Neural progenitor cell (in vitro differentiated cells): ENCODE data around the gene PRPSAP1. TPM values are rescaled to one million over a fixed set of nuclear protein-coding genes. Genes with fewer than 3 reads are reported as not detected.

Experiments used
- DNase-seq: peaks from one replicate; pipeline ENCODE4 v3.0.0-alpha.2; 2016; ENCODE audit warnings: low spot score
- H2AFZ ChIP-seq: fragments of 200-600 bp; sonication (generic); replicated peaks from 2 replicates; pipeline ENCODE4 v1.6.1; 2016; ENCODE audit warnings: antibody characterized with exemption
- H3F3A ChIP-seq: fragments of 200-600 bp; sonication (generic); 2 replicates; pipeline ENCODE4 v1.6.1; 2016; ENCODE audit warnings: antibody characterized with exemption, low read depth
- H3K27ac ChIP-seq: fragments of 200-600 bp; sonication (generic); 2 replicates; pipeline ENCODE4 v1.5.1; 2016; ENCODE audit warnings: mild to moderate bottlenecking
- H3K27me3 ChIP-seq: fragments of 200-600 bp; sonication (generic); 2 replicates; pipeline ENCODE4 v1.6.1; 2016; ENCODE audit warnings: mild to moderate bottlenecking, moderate library complexity
- H3K36me3 ChIP-seq: fragments of 200-600 bp; sonication (generic); 2 replicates; pipeline ENCODE4 v1.5.1; 2016
- H3K4me1 ChIP-seq: fragments of 200-600 bp; sonication (generic); 2 replicates; pipeline ENCODE4 v1.6.1; 2016; ENCODE audit warnings: mixed run types
- H3K4me2 ChIP-seq: fragments of 200-600 bp; sonication (generic); 2 replicates; pipeline ENCODE4 v1.6.1; 2016
- H3K4me3 ChIP-seq: fragments of 200-600 bp; sonication (generic); 2 replicates; pipeline ENCODE4 v1.5.1; 2016
- H3K79me2 ChIP-seq: fragments of 200-600 bp; sonication (generic); 2 replicates; pipeline ENCODE4 v1.6.1; 2016; ENCODE audit warnings: low read depth
- H3K9ac ChIP-seq: fragments of 200-600 bp; sonication (generic); 2 replicates; pipeline ENCODE4 v1.6.1; 2016
- H3K9me3 ChIP-seq: fragments of 200-600 bp; sonication (generic); 2 replicates; pipeline ENCODE4 v1.5.1; 2016; ENCODE audit warnings: low read depth
- H4K20me1 ChIP-seq: fragments of 200-600 bp; sonication (generic); 2 replicates; pipeline ENCODE4 v1.6.1; 2016; ENCODE audit warnings: low read depth
- H3K27ac Mint-ChIP-seq: 3 replicates; pipeline ENCODE4 v1.8.0; 2021; ENCODE audit warnings: mixed read lengths
- H3K27me3 Mint-ChIP-seq: 2 replicates; pipeline ENCODE4 v1.8.0; 2022; ENCODE audit warnings: low read depth, mild to moderate bottlenecking, inconsistent platforms, moderate library complexity, mixed read lengths; ENCODE audit not compliant: insufficient read depth
- H3K36me3 Mint-ChIP-seq: 3 replicates; pipeline ENCODE4 v1.8.0; 2021; ENCODE audit warnings: mixed read lengths
- H3K4me1 Mint-ChIP-seq: 3 replicates; pipeline ENCODE4 v1.8.0; 2021; ENCODE audit warnings: mixed read lengths
- H3K4me3 Mint-ChIP-seq: 3 replicates; pipeline ENCODE4 v1.8.0; 2021; ENCODE audit warnings: mild to moderate bottlenecking, moderate library complexity, mixed read lengths
- H3K9me3 Mint-ChIP-seq: 3 replicates; pipeline ENCODE4 v1.8.0; 2020; ENCODE audit warnings: mixed read lengths
- CTCF ChIP-seq: fragments of 200-600 bp; sonication (generic); IDR thresholded peaks from 2 replicates; pipeline ENCODE4 v1.5.1; 2017; ENCODE audit warnings: antibody characterized with exemption, mild to moderate bottlenecking
- EZH2 ChIP-seq: fragments of 200-600 bp; sonication (generic); IDR thresholded peaks from 2 replicates; pipeline ENCODE4 v1.6.1; 2017; ENCODE audit warnings: antibody characterized with exemption, mild to moderate bottlenecking, moderate library complexity
- EZH2phosphoT487 ChIP-seq: fragments of 200-600 bp; sonication (generic); IDR thresholded peaks from 2 replicates; pipeline ENCODE4 v1.6.1; 2017; ENCODE audit warnings: antibody characterized with exemption
- total RNA-seq: library from RNA; depleted of rRNA; stranded (reverse); fragments of >200 nt; gene quantifications from 2 replicates; pipeline ENCODE4 v1.2.3, GENCODE V29; 2015; ENCODE audit warnings: low replicate concordance

The PRPSAP1 gene
- total RNA-seq, 1 donor from 2014 or later: 89.7 TPM

GRCh38 chr17:76356803-76357456 lies 3.2 kb upstream of the PRPSAP1 start:
- Histone ChIP-seq H3K79me2 (peaks cover 13% of the 10 kb centered on the region), H3K9ac (no peak overlapping the region), H3F3A (peaks cover 11% of the 10 kb centered on the region), H3K9me3 (no peaks in the 10 kb centered on the region), H3K4me1 (peaks cover 7% of the 10 kb centered on the region), H3K27me3 (peaks cover 5% of the 10 kb centered on the region), H3K27ac (no peak overlapping the region), H4K20me1 (no peaks in the 10 kb centered on the region), H3K4me2 (no peak overlapping the region), H3K4me3 (no peak overlapping the region), H3K36me3 (no peaks in the 10 kb centered on the region), H2AFZ (no peak overlapping the region)
- Mint-ChIP-seq H3K4me3 (peak overlapping the region; percentile 50), H3K27me3 (peaks cover 6% of the 10 kb centered on the region), H3K27ac (no peak overlapping the region), H3K9me3 (no peaks in the 10 kb centered on the region), H3K4me1 (peaks cover 41% of the 10 kb centered on the region), H3K36me3 (peaks cover 2% of the 10 kb centered on the region)
- no peak for TF ChIP-seq EZH2
- no peak for TF ChIP-seq CTCF
- TF ChIP-seq EZH2phosphoT487: no peak
- DNase-seq: no peak

- Mint-ChIP-seq H3K36me3 (peaks cover 7% of the 10 kb centered on the region), H3K4me3 (peak overlapping the region; percentile 96), H3K27ac (peak overlapping the region; percentile 53), H3K27me3 (peaks cover 6% of the 10 kb centered on the region), H3K9me3 (no peaks in the 10 kb centered on the region), H3K4me1 (peaks cover 33% of the 10 kb centered on the region)
- Histone ChIP-seq H3K27ac (no peak overlapping the region), H3K9me3 (no peaks in the 10 kb centered on the region), H3K36me3 (no peaks in the 10 kb centered on the region), H3K27me3 (peaks cover 5% of the 10 kb centered on the region), H3K4me2 (peak overlapping the region; percentile 96), H3K79me2 (peaks cover 34% of the 10 kb centered on the region), H3K4me1 (peaks cover 3% of the 10 kb centered on the region), H2AFZ (peak overlapping the region; percentile 88), H4K20me1 (no peaks in the 10 kb centered on the region), H3K9ac (no peak overlapping the region), H3F3A (peaks cover 9% of the 10 kb centered on the region), H3K4me3 (no peak overlapping the region)
- no peak for TF ChIP-seq CTCF
- no peak for TF ChIP-seq EZH2
- no peak for TF ChIP-seq EZH2phosphoT487
- DNase-seq: no peak
Measured at GRCh38 chr17:76354747-76355310, 1.1 kb upstream of the PRPSAP1 start.

- Histone ChIP-seq H3K9ac (no peak overlapping the region), H3K9me3 (no peaks in the 10 kb centered on the region), H3K27me3 (peaks cover 5% of the 10 kb centered on the region), H3K79me2 (peaks cover 35% of the 10 kb centered on the region), H2AFZ (peak overlapping the region; percentile 88), H4K20me1 (no peaks in the 10 kb centered on the region), H3K4me1 (peaks cover 3% of the 10 kb centered on the region), H3K27ac (no peak overlapping the region), H3K4me3 (peak overlapping the region; percentile 75), H3K36me3 (no peaks in the 10 kb centered on the region), H3K4me2 (peak overlapping the region; percentile 96), H3F3A (peaks cover 9% of the 10 kb centered on the region)
- DNase-seq: no peak
- Mint-ChIP-seq H3K27ac (peak overlapping the region; percentile 100), H3K36me3 (peaks cover 7% of the 10 kb centered on the region), H3K27me3 (peaks cover 6% of the 10 kb centered on the region), H3K4me1 (peaks cover 30% of the 10 kb centered on the region), H3K9me3 (no peaks in the 10 kb centered on the region), H3K4me3 (peak overlapping the region; percentile 96)
- no peak for TF ChIP-seq CTCF
- TF ChIP-seq EZH2: no peak
- TF ChIP-seq EZH2phosphoT487: no peak
Measured at GRCh38 chr17:76354317-76354729, 607 bp upstream of the PRPSAP1 start.
